Measurements from ENCODE around the gene SLIT3. TPM values are rescaled to one million over a fixed set of nuclear protein-coding genes. Genes with fewer than 3 reads are reported as not detected.

Gene SLIT3
- total and polyA plus RNA-seq, 2 experiments from 2014 or later, result 0.59 to 0.71 TPM

- TF ChIP-seq REST (IDR thresholded peaks at IDR 0.05; ENCODE audit: unreplicated experiment) (no peak), POLR2AphosphoS5 (IDR thresholded peaks at IDR 0.05; ENCODE audit: low read depth) (no peak), CTCF (conservative IDR thresholded peaks at IDR 0.05; ENCODE audit: low read depth in 2 of 2) (no peak), JUNB (IDR thresholded peaks at IDR 0.05; ENCODE audit: unreplicated experiment) (no peak), EZH2phosphoT487 (IDR thresholded peaks at IDR 0.05; ENCODE audit: unreplicated experiment) (no peak), NANOG (IDR thresholded peaks at IDR 0.05; ENCODE audit: borderline replicate concordance) (no peak)
Observed at GRCh38 chr5:169001394-169001793, 299.5 kb downstream of the SLIT3 start (continued).

- Histone ChIP-seq H4K20me1 (replicated peaks; ENCODE audit: insufficient read depth) (no peaks in the 10 kb centered on the region), H3K4me1 (ENCODE audit: insufficient read depth) (peaks cover 14% of the 10 kb centered on the region), H3F3A (replicated peaks; ENCODE audit: low read depth) (no peaks in the 10 kb centered on the region), H3K9me2 (ENCODE audit: insufficient read depth) (0 out of 2 replicates have a peak, but pooled peaks cover 2% of the 10 kb centered on the region), H3K79me2 (replicated peaks; ENCODE audit: insufficient read depth) (no peaks in the 10 kb centered on the region), H3K36me3 (ENCODE audit: insufficient read depth) (no peaks in the 10 kb centered on the region), H2AFZ (no peak overlapping the region), H3K4me3 (no peak overlapping the region), H3K27me3 (ENCODE audit: insufficient read depth) (no peaks in the 10 kb centered on the region), H3K4me2 (no peak overlapping the region), H3K27ac (ENCODE audit: low read depth) (no peak overlapping the region)
- no peak overlapping the region for H3K27ac Mint-ChIP-seq
- H3K9me3 Mint-ChIP-seq, result no peaks in the 10 kb centered on the region
- H3K4me1 Mint-ChIP-seq, result peaks cover 23% of the 10 kb centered on the region
- DNase-seq (ENCODE audit: low spot score) (no peak), ATAC-seq (no peak)
- H3K4me3 Mint-ChIP-seq, result no peak overlapping the region
- peaks cover 3% of the 10 kb centered on the region for H3K27me3 Mint-ChIP-seq (ENCODE audit: insufficient read depth, low read depth, poor library complexity)
- H3K36me3 Mint-ChIP-seq (ENCODE audit: low read depth), result no peaks in the 10 kb centered on the region
- TF ChIP-seq POLR2AphosphoS5 (IDR thresholded peaks at IDR 0.05; ENCODE audit: low read depth) (no peak), CTCF (conservative IDR thresholded peaks at IDR 0.05; ENCODE audit: low read depth in 2 of 2) (no peak), JUNB (IDR thresholded peaks at IDR 0.05; ENCODE audit: unreplicated experiment) (no peak), ZNF331 (CRISPR knock-in tag; IDR thresholded peaks at IDR 0.05; ENCODE audit: low read depth) (no peak), CREB1 (CRISPR knock-in tag; IDR thresholded peaks at IDR 0.05; ENCODE audit: low read depth) (no peak), STAT1 (IDR thresholded peaks at IDR 0.05; ENCODE audit: unreplicated experiment) (no peak), ETS1 (IDR thresholded peaks at IDR 0.05) (no peak), EZH2 (IDR thresholded peaks at IDR 0.05; ENCODE audit: low read depth, unreplicated experiment) (no peak), NANOG (IDR thresholded peaks at IDR 0.05; ENCODE audit: borderline replicate concordance) (no peak), REST (IDR thresholded peaks at IDR 0.05; ENCODE audit: unreplicated experiment) (no peak), ZNF114 (CRISPR knock-in tag; IDR thresholded peaks at IDR 0.05) (no peak), EZH2phosphoT487 (IDR thresholded peaks at IDR 0.05; ENCODE audit: unreplicated experiment) (no peak)
Observed at GRCh38 chr5:168995024-168995423, 305.9 kb downstream of the SLIT3 start.

All from GM23338 (cell line).